ENCODE results near the gene METRNL. TPM values are rescaled to one million over a fixed set of nuclear protein-coding genes. Genes with fewer than 3 reads are reported as not detected.

METRNL gene
- total RNA-seq, 1 experiment from 2014 or later = 238 TPM

GRCh38 chr17:83071966-83072562, 7.3 kb upstream of the METRNL start:
- no peak for DNase-seq

GRCh38 chr17:83072600-83073358, 6.6 kb upstream of the METRNL start:
- H3K36me3 ChIP-seq = no peaks in the 10 kb centered on the region
- DNase-seq = no peak

More at GRCh38 chr17:83071966-83072562, 7.3 kb upstream of the METRNL start:
- Histone ChIP-seq H3K9me3 (no peaks in the 10 kb centered on the region), H3K36me3 (no peaks in the 10 kb centered on the region), H3K4me3 (no peak overlapping the region), H3K27me3 (no peaks in the 10 kb centered on the region)

GRCh38 chr17:83073389-83074063, 5.9 kb upstream of the METRNL start:
- no peaks in the 10 kb centered on the region for H3K9me3 ChIP-seq
- no peak for DNase-seq
- H3K4me3 ChIP-seq = no peak overlapping the region
- H3K36me3 ChIP-seq = no peaks in the 10 kb centered on the region
- H3K27me3 ChIP-seq = no peaks in the 10 kb centered on the region

More at GRCh38 chr17:83072600-83073358, 6.6 kb upstream of the METRNL start:
- Histone ChIP-seq H3K27me3 (no peaks in the 10 kb centered on the region), H3K9me3 (no peaks in the 10 kb centered on the region), H3K4me3 (no peak overlapping the region)

DNA sequence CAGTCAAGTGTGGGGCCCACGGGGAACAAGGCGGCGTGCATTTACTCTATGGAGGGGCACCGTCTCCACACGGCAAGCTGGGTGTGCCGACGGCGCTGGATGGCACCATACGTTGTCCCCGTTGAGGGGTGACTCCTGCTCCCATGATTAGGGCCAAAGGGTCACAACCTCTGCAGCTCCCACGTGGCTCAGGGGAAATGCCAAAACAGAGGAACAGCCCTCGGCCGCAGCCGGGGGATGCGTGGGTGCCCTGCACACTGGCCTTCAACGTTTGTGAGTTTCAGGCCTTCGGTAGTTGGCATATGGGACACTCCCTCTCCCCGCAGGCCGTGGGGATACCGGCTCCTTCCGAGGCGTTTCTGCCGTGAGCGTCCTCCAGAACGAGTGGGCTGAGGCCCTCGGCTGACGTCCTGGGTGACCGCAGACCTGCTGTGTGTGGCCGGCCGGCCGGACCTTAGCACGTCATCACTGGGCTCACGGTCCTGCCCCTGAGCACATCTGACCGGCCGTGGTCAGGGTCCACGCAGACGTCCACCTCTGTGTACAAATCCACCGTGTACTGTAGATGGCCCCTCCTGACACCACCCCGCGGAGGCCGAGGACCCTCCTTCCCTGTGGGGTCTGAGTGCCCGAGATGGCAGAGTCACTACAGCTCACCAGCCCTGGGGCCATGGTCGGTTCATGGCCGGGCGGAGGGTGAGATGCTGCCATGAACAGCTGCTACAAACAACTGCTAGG, 4.8 kb upstream of the METRNL start:
- Histone ChIP-seq H3K27me3 (no peaks in the 10 kb centered on the region), H3K4me3 (no peak overlapping the region), H3K36me3 (no peaks in the 10 kb centered on the region), H3K9me3 (no peaks in the 10 kb centered on the region)
- DNase-seq = no peak

- Histone ChIP-seq H3K27me3 (no peaks in the 10 kb centered on the region), H3K9me3 (no peaks in the 10 kb centered on the region), H3K4me3 (no peak overlapping the region), H3K36me3 (no peaks in the 10 kb centered on the region)
- no peak for DNase-seq
Observed at GRCh38 chr17:83075270-83075880, 4.0 kb upstream of the METRNL start.

DNA sequence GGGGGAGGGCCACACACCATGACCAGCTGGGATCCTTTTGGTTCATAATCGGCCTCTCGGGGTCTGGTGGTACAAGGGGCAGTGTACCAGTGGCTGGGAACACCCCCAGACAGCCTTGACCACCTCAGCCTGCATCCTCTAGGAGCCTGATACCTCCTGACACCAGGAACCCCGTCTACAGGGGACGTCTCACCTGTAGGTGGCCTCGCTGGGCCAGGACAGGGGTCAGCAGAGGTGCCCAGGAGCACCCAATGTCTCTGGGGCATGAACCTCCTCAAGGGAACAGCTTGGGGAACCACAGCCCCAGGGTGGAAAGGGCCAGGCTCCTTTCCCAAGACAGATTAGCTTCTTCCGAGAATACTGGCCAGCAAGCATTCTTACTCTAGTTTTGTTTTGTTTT, 2.5 kb upstream of the METRNL start:
- H3K4me3 ChIP-seq = no peak overlapping the region
- DNase-seq = peak; percentile 34
- no peaks in the 10 kb centered on the region for H3K27me3 ChIP-seq
- peaks cover 9% of the 10 kb centered on the region for H3K36me3 ChIP-seq
- H3K9me3 ChIP-seq = no peaks in the 10 kb centered on the region

GRCh38 chr17:83077411-83077810, 2.0 kb upstream of the METRNL start:
- Histone ChIP-seq H3K4me3 (no peak overlapping the region), H3K36me3 (peaks cover 13% of the 10 kb centered on the region), H3K27me3 (no peaks in the 10 kb centered on the region), H3K9me3 (no peaks in the 10 kb centered on the region)
- no peak for DNase-seq

DNA sequence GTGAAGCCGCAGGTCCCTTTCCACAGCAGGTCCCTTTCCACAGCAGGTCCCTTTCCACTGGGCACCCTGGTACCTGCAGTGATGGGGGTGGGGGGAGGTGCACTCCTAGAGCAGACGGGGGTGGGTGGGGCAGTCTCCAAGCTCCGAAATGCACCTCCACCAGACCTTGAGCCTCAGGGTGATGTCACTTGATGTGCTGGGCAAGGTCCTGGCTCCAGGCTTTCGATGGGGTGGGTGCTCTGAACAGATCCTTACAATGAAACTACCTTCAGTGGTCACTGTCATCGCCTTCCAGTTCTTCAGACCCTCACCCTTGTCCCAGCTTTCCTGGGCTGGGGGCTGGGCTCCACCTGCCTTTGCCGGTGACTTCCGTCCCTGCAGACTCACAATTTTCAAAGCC, 1.5 kb upstream of the METRNL start:
- no peak for DNase-seq
- Histone ChIP-seq H3K27me3 (no peaks in the 10 kb centered on the region), H3K36me3 (peaks cover 19% of the 10 kb centered on the region), H3K4me3 (no peak overlapping the region), H3K9me3 (no peaks in the 10 kb centered on the region)

DNA sequence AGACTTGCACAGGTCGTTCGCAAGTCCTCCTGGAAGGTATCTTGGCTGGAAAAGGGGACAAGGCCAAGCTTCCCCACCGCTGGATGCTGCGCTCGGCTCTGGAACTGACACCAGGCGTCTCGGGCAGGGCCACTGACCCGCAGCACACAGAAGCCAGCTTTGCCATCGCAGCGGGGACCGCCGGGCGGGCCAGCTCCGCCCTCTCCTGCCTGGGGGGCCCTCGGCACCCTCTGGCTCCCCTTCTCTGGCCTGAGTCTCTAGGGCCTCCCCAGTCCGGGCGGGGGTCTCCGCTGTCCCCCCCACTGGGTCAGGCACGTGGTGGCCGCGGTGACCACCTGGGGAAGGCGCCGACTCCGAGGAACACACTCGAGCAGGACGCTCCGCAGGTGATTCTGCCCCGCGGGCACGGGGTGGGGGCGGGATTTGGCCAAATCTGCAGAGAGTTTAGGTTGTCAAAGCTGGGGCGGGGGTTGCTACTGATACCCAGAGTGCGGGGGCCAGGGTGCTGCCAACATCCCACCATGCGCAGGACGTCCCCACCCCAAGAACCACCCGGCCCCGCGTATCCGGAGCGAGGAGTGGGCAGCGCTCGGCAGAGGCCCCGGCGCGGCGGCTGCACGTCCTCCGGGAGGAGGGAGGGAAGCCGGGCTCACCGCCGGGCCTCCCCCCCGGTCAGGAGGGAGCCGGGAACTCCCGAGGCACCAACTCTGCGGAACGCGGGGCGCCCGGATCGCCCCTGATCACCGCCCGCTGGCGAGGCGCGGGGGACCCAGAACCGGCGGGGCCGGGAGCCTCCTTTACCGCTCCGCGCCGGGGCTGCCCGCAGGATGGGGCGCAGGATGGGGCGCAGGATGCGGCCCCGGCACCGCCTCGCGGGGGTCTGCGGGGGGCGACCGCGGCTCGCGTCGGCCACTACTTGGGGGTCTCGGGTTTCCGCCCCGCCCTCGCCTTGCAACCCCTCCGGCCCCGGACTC, 744 bp upstream of the METRNL start:
- DNase-seq = no peak
- Histone ChIP-seq H3K9me3 (no peaks in the 10 kb centered on the region), H3K27me3 (no peaks in the 10 kb centered on the region), H3K4me3 (peak overlapping the region; percentile 47), H3K36me3 (peaks cover 24% of the 10 kb centered on the region)

- peaks cover 36% of the 10 kb centered on the region for H3K36me3 ChIP-seq
- peak; percentile 45 for DNase-seq
- H3K4me3 ChIP-seq = peak overlapping the region; percentile 65
- no peaks in the 10 kb centered on the region for H3K27me3 ChIP-seq
- no peaks in the 10 kb centered on the region for H3K9me3 ChIP-seq
Observed at GRCh38 chr17:83079766-83080578, 563 bp downstream of the METRNL start.

DNA sequence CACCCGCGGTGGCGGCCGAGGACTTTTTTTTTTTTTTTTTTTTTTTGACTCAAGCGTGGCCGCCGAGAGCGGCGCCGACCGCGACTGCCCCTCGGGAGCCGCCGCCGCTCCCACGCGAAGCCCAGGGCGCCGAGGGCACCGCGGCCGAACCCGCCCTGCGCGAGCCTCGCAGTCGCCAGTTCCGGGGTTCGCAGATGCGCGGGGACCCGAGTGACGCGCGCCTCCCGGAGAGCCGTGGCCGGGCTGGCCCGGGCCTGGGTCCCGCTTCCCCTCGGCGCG, 1.1 kb downstream of the METRNL start:
- H3K36me3 ChIP-seq = peaks cover 41% of the 10 kb centered on the region
- no peaks in the 10 kb centered on the region for H3K27me3 ChIP-seq
- DNase-seq = no peak

DNA sequence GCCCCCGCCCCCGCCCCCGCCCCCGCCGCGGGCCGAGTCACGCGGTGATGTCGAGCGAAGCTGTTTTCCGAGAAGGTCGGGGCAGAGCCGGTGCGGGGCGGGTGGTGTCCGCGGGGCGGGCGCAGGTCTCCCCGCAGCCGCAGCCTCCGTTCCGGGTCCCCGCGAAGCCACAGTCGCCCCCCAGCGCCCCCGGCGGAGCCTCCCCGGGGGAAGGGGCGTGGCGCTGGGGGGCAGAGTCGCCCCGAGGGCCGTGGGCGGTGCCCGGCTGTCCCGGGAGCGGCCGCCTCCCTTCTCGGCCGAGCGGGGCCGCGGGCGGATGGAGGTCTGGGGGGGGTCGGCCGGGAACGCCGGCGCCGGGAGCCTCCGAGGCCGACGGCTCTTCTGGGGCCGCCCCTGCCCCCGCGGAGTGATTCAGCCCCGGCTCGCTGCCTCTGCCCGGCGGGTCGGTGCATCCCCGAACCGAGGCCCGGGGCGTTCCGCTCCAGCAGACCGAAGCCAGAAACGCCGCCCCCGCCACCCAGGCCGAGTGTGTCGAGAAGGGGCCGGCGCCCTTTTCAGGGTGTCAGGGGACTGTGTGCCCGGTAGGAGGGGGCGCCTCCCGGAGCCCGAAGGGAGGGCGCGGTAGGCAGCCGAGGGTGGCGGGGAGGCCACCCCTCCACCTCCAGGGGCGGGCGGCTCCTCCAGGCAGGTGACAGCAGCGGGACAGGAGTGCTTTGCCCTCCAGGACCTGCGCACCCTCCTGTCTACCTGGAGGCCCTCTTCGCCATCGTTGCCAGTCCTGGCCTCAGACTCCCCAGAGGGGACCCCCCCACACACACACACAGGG, 1.7 kb downstream of the METRNL start:
- peak overlapping the region; percentile 65 for H3K4me3 ChIP-seq
- H3K36me3 ChIP-seq = peaks cover 47% of the 10 kb centered on the region
- peak; percentile 52 for DNase-seq
- no peaks in the 10 kb centered on the region for H3K9me3 ChIP-seq
- no peaks in the 10 kb centered on the region for H3K27me3 ChIP-seq

More for the DNA sequence above, 1.1 kb downstream of the METRNL start:
- Histone ChIP-seq H3K9me3 (no peaks in the 10 kb centered on the region), H3K4me3 (peak overlapping the region; percentile 65)

GRCh38 chr17:83081684-83082201, 2.3 kb downstream of the METRNL start:
- Histone ChIP-seq H3K36me3 (peaks cover 53% of the 10 kb centered on the region), H3K27me3 (no peaks in the 10 kb centered on the region)
- DNase-seq = no peak

DNA sequence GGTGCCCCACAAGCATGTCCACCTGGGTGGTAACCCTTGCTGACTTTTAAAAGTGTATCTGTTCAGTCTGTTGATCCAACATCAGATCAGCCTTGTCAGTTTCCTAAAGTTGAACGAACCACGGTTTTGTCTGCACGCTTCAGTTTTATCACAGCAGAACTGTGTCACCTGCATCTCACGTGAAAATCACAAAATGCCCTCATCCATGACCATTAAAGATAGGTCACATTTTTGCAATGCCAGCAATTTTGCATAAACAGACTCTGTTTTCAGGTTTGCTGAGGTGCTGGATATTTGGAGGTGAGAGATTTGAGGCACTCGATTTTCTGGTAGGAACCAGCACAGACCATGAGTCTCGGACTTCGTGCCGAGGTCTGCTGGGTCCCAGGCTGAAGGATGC, 3.0 kb downstream of the METRNL start:
- no peak for DNase-seq
- peak overlapping the region; percentile 65 for H3K4me3 ChIP-seq
- H3K9me3 ChIP-seq = no peaks in the 10 kb centered on the region
- H3K27me3 ChIP-seq = no peaks in the 10 kb centered on the region
- H3K36me3 ChIP-seq = peaks cover 60% of the 10 kb centered on the region

More at GRCh38 chr17:83081684-83082201, 2.3 kb downstream of the METRNL start:
- Histone ChIP-seq H3K9me3 (no peaks in the 10 kb centered on the region), H3K4me3 (peak overlapping the region; percentile 65)
